Measurements from ENCODE around the gene PNLIPRP2.

PNLIPRP2 gene

DNA sequence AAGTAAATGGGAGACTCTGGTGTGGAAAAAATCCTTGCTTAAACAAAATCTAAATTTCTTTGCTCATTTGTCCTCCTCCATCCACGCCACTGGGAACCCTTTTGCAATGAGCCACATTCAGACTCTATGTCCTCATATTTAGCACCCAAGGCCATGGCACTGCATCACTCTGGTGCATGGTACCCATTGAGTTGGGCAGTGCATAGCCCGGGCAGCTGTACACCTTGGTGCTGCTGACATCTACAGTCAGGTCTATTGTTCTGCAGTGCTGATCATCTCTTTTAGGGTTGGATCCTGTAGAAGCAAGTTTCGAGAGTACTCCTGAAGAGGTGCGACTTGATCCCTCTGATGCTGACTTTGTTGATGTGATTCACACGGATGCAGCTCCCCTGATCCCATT lies 23.2 kb upstream of the PNLIPRP2 start:
- Histone ChIP-seq H3K36me3 (ENCODE audit: control insufficient read depth in 2 of 2, insufficient read depth in 1 of 2, low read length in 2 of 2) (peaks cover 0 to under 1% of the 10 kb centered on the region in 2 experiments; a peak in 1 of 3 replicates), H3K4me3 (ENCODE audit: low read depth, low read length) (no peak overlapping the region), H3K27ac (ENCODE audit: extremely low read depth, low read depth, low read length) (no peak overlapping the region), H3K4me1 (ENCODE audit: control insufficient read depth, insufficient read depth, low read length) (no peaks in the 10 kb centered on the region), H3K9me3 (ENCODE audit: control insufficient read depth, insufficient read depth, low read depth, low read length) (no peaks in the 10 kb centered on the region)
- ChIA-PET POLR2A (no interaction called here), CTCF (no interaction called here)
- TF ChIP-seq, protein P1, sequence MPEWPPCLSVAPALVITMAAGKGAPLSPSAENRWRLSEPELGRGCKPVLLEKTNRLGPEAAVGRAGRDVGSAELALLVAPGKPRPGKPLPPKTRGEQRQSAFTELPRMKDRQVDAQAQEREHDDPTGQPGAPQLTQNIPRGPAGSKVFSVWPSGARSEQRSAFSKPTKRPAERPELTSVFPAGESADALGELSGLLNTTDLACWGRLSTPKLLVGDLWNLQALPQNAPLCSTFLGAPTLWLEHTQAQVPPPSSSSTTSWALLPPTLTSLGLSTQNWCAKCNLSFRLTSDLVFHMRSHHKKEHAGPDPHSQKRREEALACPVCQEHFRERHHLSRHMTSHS (tag by site-specific recombination; IDR thresholded peaks at IDR 0.05), result no peak
- TF ChIP-seq HOXD13 (CRISPR knock-in tag; IDR thresholded peaks at IDR 0.05; ENCODE audit: borderline replicate concordance) (no peak), HOXA7 (CRISPR knock-in tag; IDR thresholded peaks at IDR 0.05; ENCODE audit: borderline replicate concordance) (no peak), ZNF558 (tag by site-specific recombination; IDR thresholded peaks at IDR 0.05) (no peak), ZNF555 (tag by site-specific recombination; conservative IDR thresholded peaks at IDR 0.05) (no peak), ZNF670 (tag by site-specific recombination; IDR thresholded peaks at IDR 0.05; ENCODE audit: low read depth) (no peak)
- TF ChIP-seq, protein P2, sequence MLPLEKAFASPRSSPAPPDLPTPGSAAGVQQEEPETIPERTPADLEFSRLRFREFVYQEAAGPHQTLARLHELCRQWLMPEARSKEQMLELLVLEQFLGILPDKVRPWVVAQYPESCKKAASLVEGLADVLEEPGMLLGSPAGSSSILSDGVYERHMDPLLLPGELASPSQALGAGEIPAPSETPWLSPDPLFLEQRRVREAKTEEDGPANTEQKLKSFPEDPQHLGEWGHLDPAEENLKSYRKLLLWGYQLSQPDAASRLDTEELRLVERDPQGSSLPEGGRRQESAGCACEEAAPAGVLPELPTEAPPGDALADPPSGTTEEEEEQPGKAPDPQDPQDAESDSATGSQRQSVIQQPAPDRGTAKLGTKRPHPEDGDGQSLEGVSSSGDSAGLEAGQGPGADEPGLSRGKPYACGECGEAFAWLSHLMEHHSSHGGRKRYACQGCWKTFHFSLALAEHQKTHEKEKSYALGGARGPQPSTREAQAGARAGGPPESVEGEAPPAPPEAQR (tag by site-specific recombination; IDR thresholded peaks at IDR 0.05), result no peak
- TF ChIP-seq, protein P3, sequence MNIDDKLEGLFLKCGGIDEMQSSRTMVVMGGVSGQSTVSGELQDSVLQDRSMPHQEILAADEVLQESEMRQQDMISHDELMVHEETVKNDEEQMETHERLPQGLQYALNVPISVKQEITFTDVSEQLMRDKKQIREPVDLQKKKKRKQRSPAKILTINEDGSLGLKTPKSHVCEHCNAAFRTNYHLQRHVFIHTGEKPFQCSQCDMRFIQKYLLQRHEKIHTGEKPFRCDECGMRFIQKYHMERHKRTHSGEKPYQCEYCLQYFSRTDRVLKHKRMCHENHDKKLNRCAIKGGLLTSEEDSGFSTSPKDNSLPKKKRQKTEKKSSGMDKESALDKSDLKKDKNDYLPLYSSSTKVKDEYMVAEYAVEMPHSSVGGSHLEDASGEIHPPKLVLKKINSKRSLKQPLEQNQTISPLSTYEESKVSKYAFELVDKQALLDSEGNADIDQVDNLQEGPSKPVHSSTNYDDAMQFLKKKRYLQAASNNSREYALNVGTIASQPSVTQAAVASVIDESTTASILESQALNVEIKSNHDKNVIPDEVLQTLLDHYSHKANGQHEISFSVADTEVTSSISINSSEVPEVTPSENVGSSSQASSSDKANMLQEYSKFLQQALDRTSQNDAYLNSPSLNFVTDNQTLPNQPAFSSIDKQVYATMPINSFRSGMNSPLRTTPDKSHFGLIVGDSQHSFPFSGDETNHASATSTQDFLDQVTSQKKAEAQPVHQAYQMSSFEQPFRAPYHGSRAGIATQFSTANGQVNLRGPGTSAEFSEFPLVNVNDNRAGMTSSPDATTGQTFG (tag by site-specific recombination; IDR thresholded peaks at IDR 0.05; ENCODE audit: borderline replicate concordance), result no peak
- TF ChIP-seq, protein P4, sequence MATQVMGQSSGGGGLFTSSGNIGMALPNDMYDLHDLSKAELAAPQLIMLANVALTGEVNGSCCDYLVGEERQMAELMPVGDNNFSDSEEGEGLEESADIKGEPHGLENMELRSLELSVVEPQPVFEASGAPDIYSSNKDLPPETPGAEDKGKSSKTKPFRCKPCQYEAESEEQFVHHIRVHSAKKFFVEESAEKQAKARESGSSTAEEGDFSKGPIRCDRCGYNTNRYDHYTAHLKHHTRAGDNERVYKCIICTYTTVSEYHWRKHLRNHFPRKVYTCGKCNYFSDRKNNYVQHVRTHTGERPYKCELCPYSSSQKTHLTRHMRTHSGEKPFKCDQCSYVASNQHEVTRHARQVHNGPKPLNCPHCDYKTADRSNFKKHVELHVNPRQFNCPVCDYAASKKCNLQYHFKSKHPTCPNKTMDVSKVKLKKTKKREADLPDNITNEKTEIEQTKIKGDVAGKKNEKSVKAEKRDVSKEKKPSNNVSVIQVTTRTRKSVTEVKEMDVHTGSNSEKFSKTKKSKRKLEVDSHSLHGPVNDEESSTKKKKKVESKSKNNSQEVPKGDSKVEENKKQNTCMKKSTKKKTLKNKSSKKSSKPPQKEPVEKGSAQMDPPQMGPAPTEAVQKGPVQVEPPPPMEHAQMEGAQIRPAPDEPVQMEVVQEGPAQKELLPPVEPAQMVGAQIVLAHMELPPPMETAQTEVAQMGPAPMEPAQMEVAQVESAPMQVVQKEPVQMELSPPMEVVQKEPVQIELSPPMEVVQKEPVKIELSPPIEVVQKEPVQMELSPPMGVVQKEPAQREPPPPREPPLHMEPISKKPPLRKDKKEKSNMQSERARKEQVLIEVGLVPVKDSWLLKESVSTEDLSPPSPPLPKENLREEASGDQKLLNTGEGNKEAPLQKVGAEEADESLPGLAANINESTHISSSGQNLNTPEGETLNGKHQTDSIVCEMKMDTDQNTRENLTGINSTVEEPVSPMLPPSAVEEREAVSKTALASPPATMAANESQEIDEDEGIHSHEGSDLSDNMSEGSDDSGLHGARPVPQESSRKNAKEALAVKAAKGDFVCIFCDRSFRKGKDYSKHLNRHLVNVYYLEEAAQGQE (tag by site-specific recombination; IDR thresholded peaks at IDR 0.05), result no peak

DNA sequence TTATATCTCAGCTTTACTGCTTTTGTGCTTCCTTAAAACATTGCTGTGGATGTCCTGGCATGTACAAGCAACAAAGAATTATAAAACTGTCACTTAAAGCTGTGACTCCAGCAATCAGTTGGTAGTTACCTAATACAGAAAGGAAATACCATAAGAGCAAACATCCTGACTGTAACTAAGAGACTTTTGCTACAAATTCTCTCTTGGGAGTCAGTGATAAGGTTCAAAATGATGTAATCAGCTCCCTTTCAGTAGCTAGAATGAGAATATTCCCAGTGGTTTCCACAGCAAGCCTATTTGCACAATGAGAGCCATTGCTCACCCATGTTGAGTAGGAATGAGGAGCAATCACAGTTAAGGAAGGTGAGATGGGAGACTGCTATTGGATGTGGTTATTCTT lies 22.4 kb upstream of the PNLIPRP2 start:
- Histone ChIP-seq H3K27ac (ENCODE audit: extremely low read depth, low read depth, low read length) (no peak overlapping the region), H3K9me3 (ENCODE audit: control insufficient read depth, insufficient read depth, low read depth, low read length) (no peaks in the 10 kb centered on the region), H3K4me1 (ENCODE audit: control insufficient read depth, insufficient read depth, low read length) (no peaks in the 10 kb centered on the region), H3K4me3 (ENCODE audit: low read depth, low read length) (no peak overlapping the region), H3K36me3 (ENCODE audit: control insufficient read depth in 2 of 2, insufficient read depth in 1 of 2, low read length in 2 of 2) (peaks cover 0 to 6% of the 10 kb centered on the region in 2 experiments; a peak in 1 of 3 replicates)
- ChIA-PET POLR2A (no interaction called here), CTCF (interaction anchor here (0.6 to 0.9 kb wide), 2 partner anchors 10 to 73 kb away, joined by 3 read pairs; no protein-coding TSS in a partner anchor)
- TF ChIP-seq OSR2 (tag by site-specific recombination; IDR thresholded peaks at IDR 0.05) (peak; percentile 65), ZNF157 (tag by site-specific recombination; IDR thresholded peaks at IDR 0.05) (no peak), ZNF335 (tag by site-specific recombination; conservative IDR thresholded peaks at IDR 0.05) (no peak), HOXD13 (CRISPR knock-in tag; IDR thresholded peaks at IDR 0.05; ENCODE audit: borderline replicate concordance) (no peak), ZNF48 (tag by site-specific recombination; IDR thresholded peaks at IDR 0.05) (no peak), ZIC2 (tag by site-specific recombination; IDR thresholded peaks at IDR 0.05) (peak; percentile 33), ZNF514 (tag by site-specific recombination; IDR thresholded peaks at IDR 0.05) (no peak), ZNF138 (tag by site-specific recombination; IDR thresholded peaks at IDR 0.05; ENCODE audit: borderline replicate concordance) (no peak), ZNF19 (tag by site-specific recombination; IDR thresholded peaks at IDR 0.05; ENCODE audit: low read depth) (no peak), ZNF629 (tag by site-specific recombination; IDR thresholded peaks at IDR 0.05) (0 out of 2 replicates have a peak, but pooled peaks have one; percentile 18), ZNF174 (tag by site-specific recombination; IDR thresholded peaks at IDR 0.05) (no peak)
- TF ChIP-seq, protein P5, sequence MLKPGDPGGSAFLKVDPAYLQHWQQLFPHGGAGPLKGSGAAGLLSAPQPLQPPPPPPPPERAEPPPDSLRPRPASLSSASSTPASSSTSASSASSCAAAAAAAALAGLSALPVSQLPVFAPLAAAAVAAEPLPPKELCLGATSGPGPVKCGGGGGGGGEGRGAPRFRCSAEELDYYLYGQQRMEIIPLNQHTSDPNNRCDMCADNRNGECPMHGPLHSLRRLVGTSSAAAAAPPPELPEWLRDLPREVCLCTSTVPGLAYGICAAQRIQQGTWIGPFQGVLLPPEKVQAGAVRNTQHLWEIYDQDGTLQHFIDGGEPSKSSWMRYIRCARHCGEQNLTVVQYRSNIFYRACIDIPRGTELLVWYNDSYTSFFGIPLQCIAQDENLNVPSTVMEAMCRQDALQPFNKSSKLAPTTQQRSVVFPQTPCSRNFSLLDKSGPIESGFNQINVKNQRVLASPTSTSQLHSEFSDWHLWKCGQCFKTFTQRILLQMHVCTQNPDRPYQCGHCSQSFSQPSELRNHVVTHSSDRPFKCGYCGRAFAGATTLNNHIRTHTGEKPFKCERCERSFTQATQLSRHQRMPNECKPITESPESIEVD (tag by site-specific recombination; IDR thresholded peaks at IDR 0.05), result peak; percentile 72
- TF ChIP-seq, protein P6, sequence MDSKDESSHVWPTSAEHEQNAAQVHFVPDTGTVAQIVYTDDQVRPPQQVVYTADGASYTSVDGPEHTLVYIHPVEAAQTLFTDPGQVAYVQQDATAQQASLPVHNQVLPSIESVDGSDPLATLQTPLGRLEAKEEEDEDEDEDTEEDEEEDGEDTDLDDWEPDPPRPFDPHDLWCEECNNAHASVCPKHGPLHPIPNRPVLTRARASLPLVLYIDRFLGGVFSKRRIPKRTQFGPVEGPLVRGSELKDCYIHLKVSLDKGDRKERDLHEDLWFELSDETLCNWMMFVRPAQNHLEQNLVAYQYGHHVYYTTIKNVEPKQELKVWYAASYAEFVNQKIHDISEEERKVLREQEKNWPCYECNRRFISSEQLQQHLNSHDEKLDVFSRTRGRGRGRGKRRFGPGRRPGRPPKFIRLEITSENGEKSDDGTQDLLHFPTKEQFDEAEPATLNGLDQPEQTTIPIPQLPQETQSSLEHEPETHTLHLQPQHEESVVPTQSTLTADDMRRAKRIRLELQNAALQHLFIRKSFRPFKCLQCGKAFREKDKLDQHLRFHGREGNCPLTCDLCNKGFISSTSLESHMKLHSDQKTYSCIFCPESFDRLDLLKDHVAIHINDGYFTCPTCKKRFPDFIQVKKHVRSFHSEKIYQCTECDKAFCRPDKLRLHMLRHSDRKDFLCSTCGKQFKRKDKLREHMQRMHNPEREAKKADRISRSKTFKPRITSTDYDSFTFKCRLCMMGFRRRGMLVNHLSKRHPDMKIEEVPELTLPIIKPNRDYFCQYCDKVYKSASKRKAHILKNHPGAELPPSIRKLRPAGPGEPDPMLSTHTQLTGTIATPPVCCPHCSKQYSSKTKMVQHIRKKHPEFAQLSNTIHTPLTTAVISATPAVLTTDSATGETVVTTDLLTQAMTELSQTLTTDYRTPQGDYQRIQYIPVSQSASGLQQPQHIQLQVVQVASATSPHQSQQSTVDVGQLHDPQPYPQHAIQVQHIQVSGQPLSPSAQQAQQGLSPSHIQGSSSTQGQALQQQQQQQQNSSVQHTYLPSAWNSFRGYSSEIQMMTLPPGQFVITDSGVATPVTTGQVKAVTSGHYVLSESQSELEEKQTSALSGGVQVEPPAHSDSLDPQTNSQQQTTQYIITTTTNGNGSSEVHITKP (tag by site-specific recombination; IDR thresholded peaks at IDR 0.05), result 0 out of 2 replicates have a peak, but pooled peaks have one; percentile 19

All from HEK293 (cell line).